ENCODE results near the gene MEDAG. TPM values are rescaled to one million over a fixed set of nuclear protein-coding genes. Genes with fewer than 3 reads are reported as not detected.

Gene MEDAG
- total RNA-seq, 2 donors from 2014 or later, result 163 to 634 TPM

GRCh38 chr13:30882996-30883766 lies 22.9 kb upstream of the MEDAG start:
- no peaks in the 10 kb centered on the region for H3K9me3 ChIP-seq
- ATAC-seq (ENCODE audit: insufficient number of reproducible peaks, low FRiP score, low read depth) (no peak), DNase-seq (ENCODE audit: low spot score) (no peak)
- H3K27me3 ChIP-seq (replicated peaks; ENCODE audit: insufficient read depth), result no peaks in the 10 kb centered on the region
- H3K4me3 ChIP-seq, result no peak overlapping the region
- no peak overlapping the region for H3K27ac ChIP-seq
- no peak for TF ChIP-seq CTCF (IDR thresholded peaks at IDR 0.05)
- H3K36me3 ChIP-seq, result no peaks in the 10 kb centered on the region
- peaks cover 25 to 39% of the 10 kb centered on the region in 2 donors for H3K4me1 ChIP-seq (ENCODE audit: control insufficient read depth in 1 of 2, low read depth in 2 of 2)

- Histone ChIP-seq H3K9me3 (no peaks in the 10 kb centered on the region), H3K27me3 (replicated peaks; ENCODE audit: insufficient read depth) (no peaks in the 10 kb centered on the region), H3K27ac (no peak overlapping the region), H3K36me3 (no peaks in the 10 kb centered on the region), H3K4me3 (no peak overlapping the region), H3K4me1 (ENCODE audit: control insufficient read depth in 1 of 2, low read depth in 2 of 2) (peaks cover 21 to 29% of the 10 kb centered on the region in 2 donors)
- ATAC-seq (ENCODE audit: insufficient number of reproducible peaks, low FRiP score, low read depth), result no peak
- TF ChIP-seq CTCF (IDR thresholded peaks at IDR 0.05), result no peak
- DNase-seq (ENCODE audit: low spot score), result no peak
Measured at GRCh38 chr13:30884543-30884942, 21.5 kb upstream of the MEDAG start.

- Histone ChIP-seq H3K36me3 (no peaks in the 10 kb centered on the region), H3K4me1 (ENCODE audit: control insufficient read depth in 1 of 2, low read depth in 2 of 2) (peaks cover 0 to 5% of the 10 kb centered on the region in 2 donors), H3K9me3 (no peaks in the 10 kb centered on the region), H3K27ac (no peak overlapping the region), H3K4me3 (no peak overlapping the region), H3K27me3 (replicated peaks; ENCODE audit: insufficient read depth) (no peaks in the 10 kb centered on the region)
- TF ChIP-seq CTCF (IDR thresholded peaks at IDR 0.05), result no peak
- ATAC-seq (ENCODE audit: insufficient number of reproducible peaks, low FRiP score, low read depth) (no peak), DNase-seq (ENCODE audit: low spot score) (no peak)
Measured at GRCh38 chr13:30889196-30889690, 16.8 kb upstream of the MEDAG start.

GRCh38 chr13:30892966-30893365 lies 13.1 kb upstream of the MEDAG start:
- H3K9me3 ChIP-seq, result no peaks in the 10 kb centered on the region
- no peak for ATAC-seq (ENCODE audit: insufficient number of reproducible peaks, low FRiP score, low read depth)
- H3K4me3 ChIP-seq, result no peak overlapping the region
- TF ChIP-seq CTCF (IDR thresholded peaks at IDR 0.05), result peak; percentile 34
- H3K36me3 ChIP-seq, result no peaks in the 10 kb centered on the region
- H3K4me1 ChIP-seq (ENCODE audit: control insufficient read depth in 1 of 2, low read depth in 2 of 2), result peaks cover 17 to 37% of the 10 kb centered on the region in 2 donors
- DNase-seq (ENCODE audit: low spot score), result no peak
- no peaks in the 10 kb centered on the region for H3K27me3 ChIP-seq (replicated peaks; ENCODE audit: insufficient read depth)
- no peak overlapping the region for H3K27ac ChIP-seq

GRCh38 chr13:30895773-30896172 lies 10.3 kb upstream of the MEDAG start:
- ATAC-seq (ENCODE audit: insufficient number of reproducible peaks, low FRiP score, low read depth), result peak; percentile 65
- Histone ChIP-seq H3K4me3 (peak overlapping the region; percentile 5), H3K36me3 (no peaks in the 10 kb centered on the region), H3K4me1 (ENCODE audit: control insufficient read depth in 1 of 2, low read depth in 2 of 2) (peaks cover 38 to 65% of the 10 kb centered on the region in 2 donors), H3K9me3 (no peaks in the 10 kb centered on the region), H3K27me3 (replicated peaks; ENCODE audit: insufficient read depth) (no peaks in the 10 kb centered on the region), H3K27ac (peak overlapping the region; percentile 94 to 97)
- TF ChIP-seq CTCF (IDR thresholded peaks at IDR 0.05), result no peak
- peak; percentile 64 for DNase-seq (ENCODE audit: low spot score)

All from thoracic aorta (tissue), 2 donors.